ACHN (cell line): ENCODE data around the gene SH3PXD2A.
A peak's percentile ranks its signal among the peaks of the same experiment; 100 is the strongest.

Experiments used
- DNase-seq: peaks from one replicate; pipeline ENCODE4 v3.0.0-alpha.2; 2015
- in situ Hi-C: cut with HindIII; loops from 2 replicates; pipeline ENCODE4 v1.10.0; 2017; ENCODE audit warnings: low sequenced_read_pairs, low pct_ligation_motif_present, low pct_unique_long_range_greater_than_20kb

Gene SH3PXD2A

DNA sequence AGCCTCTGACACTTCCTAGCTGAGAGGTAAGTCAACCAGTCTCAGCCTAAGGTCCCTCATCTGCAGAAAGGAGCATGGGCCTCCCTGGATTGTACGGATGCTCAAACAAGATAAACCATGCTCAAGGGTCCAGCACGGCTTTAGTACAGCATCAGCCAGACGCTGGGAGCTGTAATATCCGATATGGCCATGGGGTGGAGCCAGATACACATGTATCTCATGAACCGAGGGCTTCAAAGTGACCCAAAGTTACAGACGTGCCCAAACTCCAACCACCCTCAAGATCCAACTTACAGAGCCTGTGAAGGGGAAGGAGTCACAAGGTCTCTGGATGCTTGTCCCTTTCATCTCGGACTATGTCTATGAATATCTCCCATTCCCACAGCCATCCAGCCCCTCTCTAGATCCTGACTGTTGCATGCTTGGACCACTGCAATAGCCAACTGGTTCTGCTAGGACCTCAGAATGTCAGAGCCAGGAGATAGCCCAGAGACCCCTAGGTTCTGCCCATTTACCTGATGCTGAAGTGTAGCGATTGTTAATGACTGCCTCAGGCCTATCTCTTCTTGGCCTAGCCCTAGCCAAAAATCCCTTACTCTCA, 142.4 kb downstream of the SH3PXD2A start:
- peak; percentile 71 for DNase-seq
- in situ Hi-C loops: loop anchor here (25.0 kb wide), 1 partner anchor 149 kb away; the partner anchor contains the start of gene SH3PXD2A

- no peak for DNase-seq
- in situ Hi-C loops: loop anchor here (25.0 kb wide), 1 partner anchor 150 kb away; the partner anchor contains the start of gene SH3PXD2A
Measured at GRCh38 chr10:103712146-103712545, 143.2 kb downstream of the SH3PXD2A start.

DNA sequence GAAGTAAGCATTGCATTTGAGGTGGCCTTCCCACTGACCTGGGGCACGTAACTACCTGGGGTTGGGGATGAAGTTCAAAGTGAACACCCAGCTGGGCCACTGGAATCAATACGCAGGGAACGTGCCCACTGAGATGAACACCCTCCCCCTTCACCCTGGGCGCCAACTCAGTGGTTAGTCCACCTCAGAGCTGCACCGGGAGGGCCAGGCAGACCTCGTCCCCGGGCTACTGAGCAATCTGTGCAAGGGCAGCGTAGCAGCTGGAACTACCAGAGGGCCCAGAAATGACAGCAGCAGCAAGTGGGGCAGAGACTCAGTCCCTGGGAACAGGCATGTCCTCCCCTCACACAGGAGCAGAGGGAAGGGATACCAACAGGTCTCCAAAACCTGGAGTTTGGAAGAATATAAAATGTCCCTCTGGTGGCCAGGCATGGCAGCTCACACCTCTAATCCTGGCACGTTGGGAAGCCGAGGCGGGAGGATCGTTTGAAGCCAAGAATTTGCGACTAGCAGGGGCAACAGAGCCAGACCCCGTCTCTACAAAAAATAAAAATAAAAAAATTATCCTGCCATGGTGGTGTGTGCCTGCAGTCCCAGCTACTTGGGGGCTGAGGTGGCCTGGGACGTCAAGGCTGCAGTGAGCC, 143.9 kb downstream of the SH3PXD2A start:
- no peak for DNase-seq
- in situ Hi-C loops: loop anchor here (25.0 kb wide), 1 partner anchor 151 kb away; the partner anchor contains the start of gene SH3PXD2A

DNA sequence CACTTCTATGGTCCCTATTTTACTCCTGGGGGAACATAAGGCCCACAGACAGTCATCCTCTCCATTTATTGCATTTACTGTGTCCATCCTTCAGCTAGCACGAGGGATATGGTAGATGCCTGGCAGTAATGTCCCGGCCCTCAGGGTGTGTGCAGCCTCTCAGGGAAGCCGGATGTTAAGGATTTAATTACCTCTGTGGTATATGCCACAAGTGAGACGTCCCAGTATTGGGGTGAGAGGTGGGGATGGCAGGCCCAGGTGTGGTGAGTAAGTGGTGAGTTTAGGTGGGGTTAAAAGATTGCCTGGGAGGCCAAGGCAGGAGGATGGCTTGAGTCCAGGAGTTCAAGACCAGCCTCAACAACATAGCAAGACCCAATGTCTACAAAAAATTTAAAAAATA, 144.9 kb downstream of the SH3PXD2A start:
- in situ Hi-C loops: loop anchor here (25.0 kb wide), 1 partner anchor 152 kb away; the partner anchor contains the start of gene SH3PXD2A
- DNase-seq: no peak

GRCh38 chr10:103709341-103709920, 145.9 kb downstream of the SH3PXD2A start:
- in situ Hi-C loops: loop anchor here (25.0 kb wide), 1 partner anchor 153 kb away; the partner anchor contains the start of gene SH3PXD2A
- DNase-seq: peak; percentile 35

- no peak for DNase-seq
- in situ Hi-C loops: loop anchor here (25.0 kb wide), 1 partner anchor 154 kb away; the partner anchor contains the start of gene SH3PXD2A
Measured at GRCh38 chr10:103708627-103709288, 146.6 kb downstream of the SH3PXD2A start.

- in situ Hi-C loops: loop anchor here (25.0 kb wide), 1 partner anchor 154 kb away; the partner anchor contains the start of gene SH3PXD2A
- DNase-seq: no peak
Measured at GRCh38 chr10:103707956-103708626, 147.3 kb downstream of the SH3PXD2A start.

DNA sequence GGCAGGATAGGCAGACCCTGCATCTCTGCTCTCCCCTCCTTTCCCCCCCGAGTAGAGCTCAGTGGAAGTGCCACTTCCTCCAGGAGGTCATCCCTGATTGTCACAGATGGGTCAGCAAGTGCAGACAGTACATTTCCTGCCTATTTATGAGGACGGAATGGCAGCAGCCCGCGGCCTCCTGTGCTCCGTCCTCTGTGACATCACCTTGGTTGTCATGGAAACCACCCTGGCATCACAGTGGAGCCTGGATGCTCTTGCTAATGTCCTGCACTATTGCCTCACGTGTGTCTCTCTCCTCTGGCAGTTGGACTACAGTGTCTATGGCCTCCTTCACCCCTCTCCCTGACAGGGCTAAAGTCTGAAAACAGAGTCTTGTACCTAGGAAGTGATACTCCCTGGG, 148.6 kb downstream of the SH3PXD2A start:
- no peak for DNase-seq
- in situ Hi-C loops: loop anchor here (25.0 kb wide), 1 partner anchor 156 kb away; the partner anchor contains the start of gene SH3PXD2A

GRCh38 chr10:103706047-103706446, 149.3 kb downstream of the SH3PXD2A start:
- DNase-seq: no peak
- in situ Hi-C loops: loop anchor here (25.0 kb wide), 1 partner anchor 156 kb away; the partner anchor contains the start of gene SH3PXD2A

- no peak for DNase-seq
- in situ Hi-C loops: loop anchor here (25.0 kb wide), 1 partner anchor 158 kb away; the partner anchor contains the start of gene SH3PXD2A
Measured at GRCh38 chr10:103703941-103704919, 151.1 kb downstream of the SH3PXD2A start.

- in situ Hi-C loops: loop anchor here (25.0 kb wide), 1 partner anchor 161 kb away; the partner anchor contains the start of gene SH3PXD2A
- DNase-seq: no peak
Measured at GRCh38 chr10:103701380-103702222, 153.8 kb downstream of the SH3PXD2A start.

GRCh38 chr10:103700436-103700715, 155.0 kb downstream of the SH3PXD2A start:
- DNase-seq: no peak
- in situ Hi-C loops: loop anchor here (25.0 kb wide), 1 partner anchor 162 kb away; the partner anchor contains the start of gene SH3PXD2A

GRCh38 chr10:103699611-103700435, 155.6 kb downstream of the SH3PXD2A start:
- in situ Hi-C loops: loop anchor here (25.0 kb wide), 1 partner anchor 162 kb away; the partner anchor contains the start of gene SH3PXD2A
- DNase-seq: no peak

- in situ Hi-C loops: no loop called here
- no peak for DNase-seq
Measured at GRCh38 chr10:103698266-103698665, 157.1 kb downstream of the SH3PXD2A start.

GRCh38 chr10:103697787-103698186, 157.6 kb downstream of the SH3PXD2A start:
- in situ Hi-C loops: no loop called here
- no peak for DNase-seq
